Mesothelial cell of epicardium (in vitro differentiated cells): ENCODE measurements around the gene ASPDH. TPM values are rescaled to one million over a fixed set of nuclear protein-coding genes. Genes with fewer than 3 reads are reported as not detected.
A peak's percentile ranks its signal among the peaks of the same experiment; 100 is the strongest.

Source experiments
- DNase-seq, 2 experiments: peaks; one replicate each; pipeline ENCODE4 v3.0.0; 2021; ENCODE audit warnings: low spot score in 2 of 2; ENCODE audit not compliant: unreplicated experiment in 2 of 2
- H3K27ac Mint-ChIP-seq: 2 replicates; pipeline ENCODE4 v1.8.0; 2021; ENCODE audit warnings: mixed read lengths
- H3K27me3 Mint-ChIP-seq: 2 replicates; pipeline ENCODE4 v1.8.0; 2021; ENCODE audit warnings: low read depth, mixed read lengths
- H3K36me3 Mint-ChIP-seq: 2 replicates; pipeline ENCODE4 v1.8.0; 2021; ENCODE audit warnings: mixed read lengths
- H3K4me1 Mint-ChIP-seq: 2 replicates; pipeline ENCODE4 v1.8.0; 2021; ENCODE audit warnings: mixed read lengths
- H3K4me3 Mint-ChIP-seq: 2 replicates; pipeline ENCODE4 v1.8.0; 2021; ENCODE audit warnings: mild to moderate bottlenecking, moderate library complexity, mixed read lengths
- H3K9me3 Mint-ChIP-seq: 2 replicates; pipeline ENCODE4 v1.8.0; 2021; ENCODE audit warnings: mixed read lengths
- total RNA-seq: library from RNA; stranded (reverse); gene quantifications from 3 replicates; pipeline ENCODE4 v1.2.1, GENCODE V29; 2021
- TF ChIP-seq, protein P1 (sequence below): fragments of 200-600 bp; sonication (generic); IDR thresholded peaks from one replicate; pipeline ENCODE4 v1.5.0; 2021; ENCODE audit warnings: antibody characterized with exemption; ENCODE audit not compliant: unreplicated experiment

ASPDH gene
- total RNA-seq, 1 donor from 2014 or later, result not detected

DNA sequence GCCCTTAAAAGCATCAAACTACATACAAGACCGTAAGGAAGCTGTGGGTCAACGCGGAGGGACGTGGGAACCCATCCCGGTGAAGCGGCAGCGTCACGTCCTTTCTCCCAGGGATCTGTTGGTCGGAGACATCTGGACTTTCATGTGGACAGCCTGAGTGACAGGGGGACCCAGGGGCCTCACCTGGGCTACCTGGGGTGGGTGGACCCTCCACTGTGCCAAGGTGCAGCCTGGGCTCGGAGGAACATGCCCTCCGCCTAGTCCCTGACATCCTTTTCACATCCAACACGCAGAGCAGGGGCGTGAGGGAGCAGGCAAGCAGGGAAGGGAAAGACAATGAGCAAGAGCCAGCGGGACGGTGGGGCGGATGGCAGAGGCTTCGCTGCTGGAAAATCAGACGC lies 23.3 kb downstream of the ASPDH start:
- TF ChIP-seq, protein P1, sequence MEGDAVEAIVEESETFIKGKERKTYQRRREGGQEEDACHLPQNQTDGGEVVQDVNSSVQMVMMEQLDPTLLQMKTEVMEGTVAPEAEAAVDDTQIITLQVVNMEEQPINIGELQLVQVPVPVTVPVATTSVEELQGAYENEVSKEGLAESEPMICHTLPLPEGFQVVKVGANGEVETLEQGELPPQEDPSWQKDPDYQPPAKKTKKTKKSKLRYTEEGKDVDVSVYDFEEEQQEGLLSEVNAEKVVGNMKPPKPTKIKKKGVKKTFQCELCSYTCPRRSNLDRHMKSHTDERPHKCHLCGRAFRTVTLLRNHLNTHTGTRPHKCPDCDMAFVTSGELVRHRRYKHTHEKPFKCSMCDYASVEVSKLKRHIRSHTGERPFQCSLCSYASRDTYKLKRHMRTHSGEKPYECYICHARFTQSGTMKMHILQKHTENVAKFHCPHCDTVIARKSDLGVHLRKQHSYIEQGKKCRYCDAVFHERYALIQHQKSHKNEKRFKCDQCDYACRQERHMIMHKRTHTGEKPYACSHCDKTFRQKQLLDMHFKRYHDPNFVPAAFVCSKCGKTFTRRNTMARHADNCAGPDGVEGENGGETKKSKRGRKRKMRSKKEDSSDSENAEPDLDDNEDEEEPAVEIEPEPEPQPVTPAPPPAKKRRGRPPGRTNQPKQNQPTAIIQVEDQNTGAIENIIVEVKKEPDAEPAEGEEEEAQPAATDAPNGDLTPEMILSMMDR, result no peak
- DNase-seq, result no peak
- peaks cover 10% of the 10 kb centered on the region for H3K36me3 Mint-ChIP-seq
- H3K27me3 Mint-ChIP-seq, result peaks cover 78% of the 10 kb centered on the region
- H3K4me3 Mint-ChIP-seq, result no peak overlapping the region
- H3K4me1 Mint-ChIP-seq, result peaks cover 38% of the 10 kb centered on the region
- no peak overlapping the region for H3K27ac Mint-ChIP-seq
- no peaks in the 10 kb centered on the region for H3K9me3 Mint-ChIP-seq

DNA sequence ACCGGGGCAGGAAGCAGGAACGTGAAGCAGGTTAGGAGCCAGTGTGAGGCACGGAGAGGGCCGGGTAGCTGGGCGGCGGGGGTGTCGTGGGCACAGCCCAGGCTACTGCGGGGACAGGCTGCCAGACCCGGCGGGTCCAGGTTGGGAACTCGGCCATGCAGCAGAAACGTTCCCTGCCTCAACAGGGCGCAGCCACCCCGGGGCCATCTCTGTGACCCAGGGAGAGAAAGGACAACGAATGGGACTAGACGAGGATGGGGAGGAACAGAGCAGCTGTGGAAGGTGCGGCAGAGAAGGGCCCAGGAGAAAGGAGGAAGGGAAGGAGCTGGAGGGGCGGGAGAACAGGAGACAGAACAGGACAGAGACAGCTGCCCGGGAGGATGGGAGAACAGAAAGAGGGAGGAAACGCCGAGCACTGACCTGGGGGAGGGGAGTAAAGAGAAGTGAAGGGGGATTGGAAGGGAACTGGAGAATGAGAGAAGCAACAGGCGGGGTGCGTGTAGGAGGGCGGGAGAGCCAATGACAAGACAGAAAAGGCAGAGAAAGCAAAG lies 24.2 kb downstream of the ASPDH start:
- peaks cover 69% of the 10 kb centered on the region for H3K27me3 Mint-ChIP-seq
- H3K4me3 Mint-ChIP-seq, result peak overlapping the region; percentile 55
- peaks cover 11% of the 10 kb centered on the region for H3K36me3 Mint-ChIP-seq
- no peaks in the 10 kb centered on the region for H3K9me3 Mint-ChIP-seq
- peaks cover 38% of the 10 kb centered on the region for H3K4me1 Mint-ChIP-seq
- no peak for DNase-seq
- TF ChIP-seq, protein P1, result no peak
- H3K27ac Mint-ChIP-seq, result no peak overlapping the region

DNA sequence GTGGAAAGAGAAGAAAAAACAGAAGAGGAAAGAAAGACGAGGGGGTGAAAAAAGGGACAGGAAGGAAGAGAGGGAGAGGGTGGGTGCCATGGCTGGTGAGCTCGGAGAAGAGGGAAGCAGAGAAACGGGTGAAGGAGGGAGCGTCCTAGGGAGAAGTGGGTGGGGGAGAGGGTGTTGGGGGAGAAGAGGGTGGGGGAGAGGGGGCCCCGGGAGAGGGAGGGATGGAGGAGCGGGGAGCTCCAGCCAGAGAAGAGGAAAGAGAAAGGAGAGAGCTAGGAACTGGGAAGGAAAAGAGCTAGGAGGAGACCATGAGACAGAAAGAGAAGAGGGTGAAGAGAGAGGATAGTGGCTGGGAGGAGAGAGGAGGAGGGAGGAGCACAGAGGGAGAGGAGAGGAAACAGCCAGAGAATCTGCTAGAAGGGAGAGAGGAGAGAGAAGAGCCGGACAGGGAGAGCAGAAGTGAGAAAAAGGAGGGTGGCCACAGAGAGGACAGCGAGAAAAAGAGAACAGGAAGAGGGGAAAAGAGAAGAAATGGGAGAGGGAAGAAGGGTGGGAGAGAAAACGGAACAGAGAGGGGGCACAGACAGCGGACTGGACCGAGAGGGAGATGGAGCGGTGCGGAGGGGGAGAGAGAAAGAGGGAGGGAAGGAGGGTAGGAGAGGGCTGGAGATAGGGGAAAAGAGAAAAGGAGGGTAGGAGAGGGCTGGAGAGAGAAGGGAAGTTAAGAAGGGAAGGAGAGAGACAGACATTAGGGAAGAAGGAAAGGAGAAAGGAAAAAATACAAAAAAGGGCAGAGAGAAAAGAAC lies 25.1 kb downstream of the ASPDH start:
- H3K36me3 Mint-ChIP-seq, result peaks cover 11% of the 10 kb centered on the region
- peak overlapping the region; percentile 68 for H3K27ac Mint-ChIP-seq
- TF ChIP-seq, protein P1, result no peak
- no peaks in the 10 kb centered on the region for H3K9me3 Mint-ChIP-seq
- H3K4me3 Mint-ChIP-seq, result peak overlapping the region; percentile 55
- H3K4me1 Mint-ChIP-seq, result peaks cover 38% of the 10 kb centered on the region
- peaks cover 60% of the 10 kb centered on the region for H3K27me3 Mint-ChIP-seq
- no peak for DNase-seq

DNA sequence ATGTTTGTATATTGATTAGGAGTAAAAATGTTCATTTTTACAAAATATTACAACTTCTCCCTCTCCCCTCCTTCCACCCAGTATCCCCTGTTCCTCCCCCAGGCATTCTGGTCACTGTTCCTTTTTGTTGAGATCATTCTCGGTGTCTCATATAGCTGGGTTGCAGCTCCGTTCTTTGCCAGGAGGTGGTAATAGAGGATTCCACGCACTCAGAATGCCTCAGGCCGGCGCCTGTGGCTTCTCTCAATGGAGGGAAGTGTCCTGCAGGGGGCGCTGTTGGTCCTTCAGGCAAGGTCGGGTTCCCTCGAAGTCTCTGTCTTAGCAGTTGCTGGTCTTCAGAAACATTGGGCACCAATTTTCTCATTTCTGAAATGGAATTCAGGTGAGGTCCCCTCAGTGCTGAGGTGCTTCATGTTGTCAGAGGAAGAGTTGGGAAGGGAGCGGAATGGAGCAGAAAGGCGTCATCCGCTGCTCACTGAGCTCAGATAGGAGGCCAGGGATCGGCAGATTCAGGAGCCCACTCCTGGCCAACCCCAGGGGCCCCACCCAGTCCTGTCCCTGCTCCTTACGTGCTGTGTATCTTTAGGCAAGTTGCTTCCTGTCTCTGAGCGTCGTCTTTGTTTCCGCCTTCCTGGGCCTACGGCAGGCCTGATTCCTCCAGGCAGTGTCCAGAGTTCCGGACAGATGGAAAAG lies 26.7 kb downstream of the ASPDH start:
- Mint-ChIP-seq H3K27me3 (peaks cover 48% of the 10 kb centered on the region), H3K9me3 (no peaks in the 10 kb centered on the region), H3K27ac (no peak overlapping the region), H3K4me1 (peaks cover 34% of the 10 kb centered on the region), H3K36me3 (peaks cover 16% of the 10 kb centered on the region), H3K4me3 (no peak overlapping the region)
- no peak for DNase-seq
- TF ChIP-seq, protein P1, result peak; percentile 63

DNA sequence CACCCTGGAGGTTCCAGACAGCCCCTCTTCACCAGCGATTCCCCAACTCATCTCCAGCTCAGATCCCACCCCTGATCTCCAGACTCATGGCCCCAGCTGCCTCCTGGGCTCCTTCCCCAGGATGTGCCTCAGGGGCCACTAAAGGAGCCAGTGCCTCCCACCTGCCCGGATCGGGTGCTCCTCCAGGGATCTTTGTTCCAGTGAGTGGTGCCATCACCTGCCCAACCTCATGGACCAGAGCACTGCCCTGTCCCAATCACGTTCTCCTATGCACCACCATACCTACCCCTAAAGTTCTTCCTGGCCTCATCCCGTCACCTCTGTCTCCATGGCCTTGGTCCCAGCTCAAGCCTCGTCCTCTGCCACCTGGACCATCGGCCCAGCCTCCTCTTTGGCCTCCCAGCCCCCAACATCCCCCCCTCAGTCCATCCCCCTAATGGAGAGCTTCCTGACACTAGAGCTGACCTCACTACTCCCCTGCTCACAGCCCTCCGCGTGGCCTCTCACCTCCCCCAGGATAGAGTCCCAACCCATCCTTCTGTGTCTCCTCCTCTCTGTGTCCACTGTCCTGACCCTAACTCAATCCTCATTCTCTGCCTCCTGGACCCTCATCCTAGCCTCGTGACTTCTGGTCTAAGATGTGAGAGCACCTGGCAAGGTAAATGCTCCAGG lies 28.3 kb downstream of the ASPDH start:
- DNase-seq, result no peak
- Mint-ChIP-seq H3K9me3 (no peaks in the 10 kb centered on the region), H3K27me3 (peaks cover 32% of the 10 kb centered on the region), H3K36me3 (peaks cover 14% of the 10 kb centered on the region), H3K4me3 (no peak overlapping the region), H3K4me1 (peaks cover 20% of the 10 kb centered on the region), H3K27ac (no peak overlapping the region)
- TF ChIP-seq, protein P1, result no peak
